NB4 (cell line): ENCODE results near the gene LSM5.

Experiments
- MYC ChIP-seq: IDR thresholded peaks from 2 replicates; pipeline ENCODE4 v1.6.1; 2011; ENCODE audit warnings: low read depth, low read length
- TF ChIP-seq, protein P1 (sequence below): IDR thresholded peaks from one replicate; pipeline ENCODE4 v1.5.1; 2012; ENCODE audit warnings: low read depth, low read length

DNA sequence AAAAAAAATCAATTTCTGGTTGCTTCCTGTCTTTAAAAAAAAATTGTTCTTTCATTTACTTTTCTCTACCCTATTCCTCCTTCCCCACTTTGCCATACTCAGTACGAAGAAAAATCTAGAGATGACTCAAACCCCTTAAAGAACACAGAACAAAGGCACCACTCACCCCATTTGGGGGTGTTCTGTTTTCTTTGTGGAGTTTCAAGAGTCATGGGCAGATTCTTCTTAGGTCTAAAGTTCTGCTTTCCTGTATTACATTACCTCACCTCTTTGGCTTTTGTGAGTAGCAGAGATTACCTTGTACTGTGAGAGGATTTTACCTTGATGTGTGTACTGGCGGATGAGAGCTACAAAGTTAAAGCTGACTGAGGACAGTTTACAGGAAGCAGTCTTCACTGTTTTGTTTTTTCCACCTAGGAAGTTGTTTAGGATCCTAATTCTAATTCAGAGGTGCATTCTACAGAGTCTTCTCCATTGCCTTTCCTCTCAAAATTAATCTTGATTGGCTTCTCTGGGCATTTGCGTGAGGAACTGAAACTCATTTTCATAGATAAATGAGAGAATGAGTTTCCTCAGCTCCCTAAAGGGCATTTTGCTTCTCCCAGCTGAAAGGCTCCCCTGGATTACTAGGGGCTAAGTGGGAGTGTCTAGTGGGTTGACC lies 25.8 kb upstream of the LSM5 start:
- TF ChIP-seq MYC: no peak
- TF ChIP-seq, protein P1, sequence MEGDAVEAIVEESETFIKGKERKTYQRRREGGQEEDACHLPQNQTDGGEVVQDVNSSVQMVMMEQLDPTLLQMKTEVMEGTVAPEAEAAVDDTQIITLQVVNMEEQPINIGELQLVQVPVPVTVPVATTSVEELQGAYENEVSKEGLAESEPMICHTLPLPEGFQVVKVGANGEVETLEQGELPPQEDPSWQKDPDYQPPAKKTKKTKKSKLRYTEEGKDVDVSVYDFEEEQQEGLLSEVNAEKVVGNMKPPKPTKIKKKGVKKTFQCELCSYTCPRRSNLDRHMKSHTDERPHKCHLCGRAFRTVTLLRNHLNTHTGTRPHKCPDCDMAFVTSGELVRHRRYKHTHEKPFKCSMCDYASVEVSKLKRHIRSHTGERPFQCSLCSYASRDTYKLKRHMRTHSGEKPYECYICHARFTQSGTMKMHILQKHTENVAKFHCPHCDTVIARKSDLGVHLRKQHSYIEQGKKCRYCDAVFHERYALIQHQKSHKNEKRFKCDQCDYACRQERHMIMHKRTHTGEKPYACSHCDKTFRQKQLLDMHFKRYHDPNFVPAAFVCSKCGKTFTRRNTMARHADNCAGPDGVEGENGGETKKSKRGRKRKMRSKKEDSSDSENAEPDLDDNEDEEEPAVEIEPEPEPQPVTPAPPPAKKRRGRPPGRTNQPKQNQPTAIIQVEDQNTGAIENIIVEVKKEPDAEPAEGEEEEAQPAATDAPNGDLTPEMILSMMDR: no peak
